22Rv1 (cell line): ENCODE results near the gene CXCR6.

Experiments
- H3K27ac ChIP-seq: fragments of 450-650 bp; 2 replicates; pipeline ENCODE4 v1.5.1; 2017
- CTCF ChIP-seq: fragments of 450-650 bp; IDR thresholded peaks from 2 replicates; pipeline ENCODE4 v1.5.1; 2017; ENCODE audit warnings: mild to moderate bottlenecking
- ZFX ChIP-seq: fragments of 450-650 bp; IDR thresholded peaks from 2 replicates; pipeline ENCODE4 v1.6.1; 2017; ENCODE audit warnings: antibody characterized with exemption, borderline replicate concordance

The CXCR6 gene

GRCh38 chr3:45968706-45969105 lies 25.4 kb downstream of the CXCR6 start:
- no peak overlapping the region for H3K27ac ChIP-seq
- TF ChIP-seq CTCF: no peak
- no peak for TF ChIP-seq ZFX

- TF ChIP-seq ZFX (no peak), CTCF (no peak)
- no peak overlapping the region for H3K27ac ChIP-seq
These were observed 25.9 kb downstream of the CXCR6 start for GRCh38 chr3:45969116-45969515.

GRCh38 chr3:45969953-45970352 lies 26.7 kb downstream of the CXCR6 start:
- no peak for TF ChIP-seq CTCF
- no peak for TF ChIP-seq ZFX
- H3K27ac ChIP-seq: no peak overlapping the region

GRCh38 chr3:45972534-45973402 lies 29.5 kb downstream of the CXCR6 start:
- TF ChIP-seq ZFX: no peak
- no peak for TF ChIP-seq CTCF
- H3K27ac ChIP-seq: no peak overlapping the region

- TF ChIP-seq CTCF: no peak
- TF ChIP-seq ZFX: no peak
- no peak overlapping the region for H3K27ac ChIP-seq
These were observed 31.4 kb downstream of the CXCR6 start for GRCh38 chr3:45974686-45975085.

- TF ChIP-seq CTCF: no peak
- no peak for TF ChIP-seq ZFX
- no peak overlapping the region for H3K27ac ChIP-seq
These were observed 32.4 kb downstream of the CXCR6 start for GRCh38 chr3:45975686-45976085.
